GM12875 (cell line): Measurements from ENCODE around the gene GDAP1L1.

Source experiments
- H3K4me3 ChIP-seq: one replicate; pipeline ENCODE4 v1.5.1; 2011; ENCODE audit warnings: low read depth, low read length, control low read depth
- TF ChIP-seq, protein P1 (sequence below): IDR thresholded peaks from 2 replicates; pipeline ENCODE4 v1.5.1; 2011; ENCODE audit warnings: low read depth, mild to moderate bottlenecking, control low read depth, inconsistent platforms, low read length, moderate library complexity, borderline replicate concordance; ENCODE audit not compliant: insufficient read depth

GDAP1L1 gene

DNA sequence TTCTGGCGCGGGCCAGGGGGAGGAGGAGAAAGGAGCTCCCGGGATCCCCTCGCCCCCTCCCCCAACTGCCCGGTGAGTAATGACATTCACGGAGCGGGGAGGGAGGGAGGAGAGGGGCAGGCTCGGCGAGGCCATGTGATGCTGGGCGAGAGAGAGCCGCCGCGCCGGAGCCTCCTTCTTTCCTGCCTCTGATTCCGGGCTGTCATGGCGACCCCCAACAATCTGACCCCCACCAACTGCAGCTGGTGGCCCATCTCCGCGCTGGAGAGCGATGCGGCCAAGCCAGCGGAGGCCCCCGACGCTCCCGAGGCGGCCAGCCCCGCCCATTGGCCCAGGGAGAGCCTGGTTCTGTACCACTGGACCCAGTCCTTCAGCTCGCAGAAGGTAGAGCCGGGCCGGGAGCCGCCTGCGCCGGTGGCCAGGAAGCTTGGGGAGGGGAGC is at the start of gene GDAP1L1:
GDAP1L1 (plus strand) TSS at position 178 of the 441 bp plus-strand sequence; CDS start at position 205, 27 bp downstream.
- no peak within 1 kb of the TSS for H3K4me3 ChIP-seq
- TF ChIP-seq, protein P1, sequence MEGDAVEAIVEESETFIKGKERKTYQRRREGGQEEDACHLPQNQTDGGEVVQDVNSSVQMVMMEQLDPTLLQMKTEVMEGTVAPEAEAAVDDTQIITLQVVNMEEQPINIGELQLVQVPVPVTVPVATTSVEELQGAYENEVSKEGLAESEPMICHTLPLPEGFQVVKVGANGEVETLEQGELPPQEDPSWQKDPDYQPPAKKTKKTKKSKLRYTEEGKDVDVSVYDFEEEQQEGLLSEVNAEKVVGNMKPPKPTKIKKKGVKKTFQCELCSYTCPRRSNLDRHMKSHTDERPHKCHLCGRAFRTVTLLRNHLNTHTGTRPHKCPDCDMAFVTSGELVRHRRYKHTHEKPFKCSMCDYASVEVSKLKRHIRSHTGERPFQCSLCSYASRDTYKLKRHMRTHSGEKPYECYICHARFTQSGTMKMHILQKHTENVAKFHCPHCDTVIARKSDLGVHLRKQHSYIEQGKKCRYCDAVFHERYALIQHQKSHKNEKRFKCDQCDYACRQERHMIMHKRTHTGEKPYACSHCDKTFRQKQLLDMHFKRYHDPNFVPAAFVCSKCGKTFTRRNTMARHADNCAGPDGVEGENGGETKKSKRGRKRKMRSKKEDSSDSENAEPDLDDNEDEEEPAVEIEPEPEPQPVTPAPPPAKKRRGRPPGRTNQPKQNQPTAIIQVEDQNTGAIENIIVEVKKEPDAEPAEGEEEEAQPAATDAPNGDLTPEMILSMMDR: no peak

DNA sequence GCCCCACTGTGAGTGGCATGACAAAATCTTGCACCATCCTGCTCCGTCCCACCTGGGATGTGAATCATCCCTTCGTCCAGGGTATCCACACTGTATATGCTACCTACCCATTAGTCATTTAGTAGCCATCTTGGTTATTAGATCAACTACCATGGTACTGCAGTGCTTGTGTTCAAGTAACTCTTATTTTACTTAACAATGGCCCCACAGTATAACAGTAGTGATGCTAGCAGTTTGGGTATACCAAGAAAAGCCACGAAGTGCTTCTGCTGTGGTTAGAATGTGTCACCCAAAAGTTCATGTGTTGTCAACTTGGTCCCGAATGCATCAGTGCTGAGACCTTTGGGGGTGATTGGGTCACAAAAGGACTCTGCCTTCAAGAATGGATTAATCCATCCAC is 48.2 kb upstream of the GDAP1L1 start:
- no peak overlapping the region for H3K4me3 ChIP-seq
- TF ChIP-seq, protein P1: no peak

DNA sequence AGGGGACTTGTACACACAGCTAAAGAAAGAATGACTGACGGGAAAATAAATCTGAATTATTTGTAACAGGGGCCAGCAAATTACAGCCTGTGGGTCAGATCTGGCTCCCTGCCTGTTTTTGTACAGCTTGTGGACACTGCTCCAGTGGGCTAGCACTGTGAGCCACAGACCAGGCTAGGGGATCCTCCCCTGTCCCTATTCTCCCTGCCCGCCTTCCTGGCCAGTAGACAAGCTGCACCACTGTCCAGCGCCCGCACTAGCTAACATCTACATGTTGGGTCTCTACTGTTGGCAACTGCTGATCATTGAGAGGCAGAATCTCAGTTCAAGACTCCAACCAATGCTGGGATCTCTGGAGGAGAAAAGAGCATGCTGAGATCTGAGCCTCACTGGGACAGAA is 47.2 kb upstream of the GDAP1L1 start:
- H3K4me3 ChIP-seq: no peak overlapping the region
- TF ChIP-seq, protein P1: no peak

DNA sequence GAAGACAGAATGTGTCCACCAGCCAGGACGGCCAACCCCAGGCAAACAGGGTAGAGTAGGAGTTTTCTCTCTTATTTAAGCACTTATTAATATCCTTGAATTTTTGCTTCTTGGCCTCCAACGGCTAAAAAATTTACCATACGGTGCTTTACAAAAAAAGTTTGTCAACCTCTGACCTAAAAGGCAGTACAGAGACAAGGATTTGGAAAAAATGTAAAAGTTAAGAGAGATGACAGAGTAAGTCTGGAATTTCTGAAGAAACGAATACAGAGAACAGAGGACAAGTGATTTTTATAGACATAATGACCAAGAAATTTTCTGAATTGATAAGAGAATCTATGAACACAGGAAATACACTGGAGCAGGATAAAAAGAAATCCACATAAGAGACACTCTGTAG is 46.7 kb upstream of the GDAP1L1 start:
- no peak overlapping the region for H3K4me3 ChIP-seq
- TF ChIP-seq, protein P1: no peak

DNA sequence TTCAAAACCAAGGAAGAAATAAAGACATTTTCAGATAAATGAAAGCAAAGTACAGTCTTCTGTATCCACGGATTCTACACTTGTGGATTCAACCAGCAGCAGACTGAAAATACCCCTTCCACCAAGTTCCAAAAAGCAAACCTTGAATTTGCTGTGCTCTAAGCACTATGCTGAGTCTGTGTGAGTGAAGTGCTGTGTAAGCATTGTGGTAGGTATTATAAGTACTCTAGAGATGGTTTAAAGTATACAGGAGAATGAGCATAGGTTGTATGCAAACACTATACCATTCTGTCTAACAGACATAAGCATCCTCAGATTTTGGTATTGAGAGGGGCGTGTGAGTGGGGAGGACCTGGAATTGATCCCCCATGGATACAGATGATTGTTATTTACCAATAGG is 46.1 kb upstream of the GDAP1L1 start:
- TF ChIP-seq, protein P1: no peak

DNA sequence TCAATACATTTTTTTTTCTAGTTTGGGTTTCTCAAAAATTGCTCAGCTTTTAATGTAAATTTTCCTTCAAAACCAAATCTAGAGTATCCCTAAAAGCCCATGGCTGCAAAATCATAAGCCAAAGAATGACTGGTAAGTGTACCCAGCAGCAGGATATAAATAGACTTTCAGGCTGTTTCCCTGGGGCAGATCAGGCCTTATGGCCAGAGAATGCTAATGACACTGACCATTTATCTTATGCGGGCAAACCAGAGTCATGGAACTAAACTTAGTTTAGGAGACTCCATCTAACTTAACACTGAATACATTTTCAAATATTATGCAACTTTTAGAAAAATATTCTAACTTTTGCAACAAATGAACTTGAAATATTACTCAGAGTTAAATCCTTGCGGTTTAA is 43.9 kb upstream of the GDAP1L1 start:
- TF ChIP-seq, protein P1: no peak
- H3K4me3 ChIP-seq: no peak overlapping the region

More for the DNA sequence above, 46.1 kb upstream of the GDAP1L1 start:
- no peak overlapping the region for H3K4me3 ChIP-seq

DNA sequence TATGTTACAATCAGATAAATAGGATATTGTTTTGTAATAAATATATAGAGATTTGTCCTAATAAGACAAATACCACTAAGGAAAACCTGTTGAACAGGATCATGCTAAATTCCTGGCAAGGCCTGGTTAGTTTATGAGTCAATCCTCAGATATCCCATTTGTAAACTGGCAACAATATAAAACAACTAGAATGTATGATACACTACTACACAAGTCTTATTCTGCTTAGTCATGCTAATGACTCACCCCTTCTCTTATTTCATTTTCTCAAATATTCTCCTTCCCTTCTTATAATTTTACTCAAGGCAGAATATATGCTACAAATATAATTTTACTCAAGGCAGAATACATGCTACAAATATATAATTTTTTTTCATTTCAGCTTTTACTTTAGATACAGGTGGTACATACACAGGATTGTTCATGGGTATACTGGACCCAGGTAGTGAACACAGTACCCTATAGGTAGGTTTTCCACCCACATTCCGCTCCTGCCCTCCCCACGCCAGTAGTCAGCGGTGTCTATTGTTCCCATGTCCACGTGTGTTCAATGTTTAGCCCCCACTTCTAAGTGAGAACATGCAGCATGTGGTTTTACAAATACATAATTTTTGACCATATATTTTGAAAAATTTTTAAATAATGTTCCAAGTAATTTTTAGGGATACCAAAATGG is 42.8 kb upstream of the GDAP1L1 start:
- TF ChIP-seq, protein P1: no peak
- no peak overlapping the region for H3K4me3 ChIP-seq
